ENCODE measurements around the gene LRBA. TPM values are rescaled to one million over a fixed set of nuclear protein-coding genes. Genes with fewer than 3 reads are reported as not detected.

Gene LRBA
- total RNA-seq, 5 donors from 2014 or later (not counting 1 experiment from before 2014, with no cell fraction given) = 56.1 to 81.7 (median 56.9) TPM

DNA sequence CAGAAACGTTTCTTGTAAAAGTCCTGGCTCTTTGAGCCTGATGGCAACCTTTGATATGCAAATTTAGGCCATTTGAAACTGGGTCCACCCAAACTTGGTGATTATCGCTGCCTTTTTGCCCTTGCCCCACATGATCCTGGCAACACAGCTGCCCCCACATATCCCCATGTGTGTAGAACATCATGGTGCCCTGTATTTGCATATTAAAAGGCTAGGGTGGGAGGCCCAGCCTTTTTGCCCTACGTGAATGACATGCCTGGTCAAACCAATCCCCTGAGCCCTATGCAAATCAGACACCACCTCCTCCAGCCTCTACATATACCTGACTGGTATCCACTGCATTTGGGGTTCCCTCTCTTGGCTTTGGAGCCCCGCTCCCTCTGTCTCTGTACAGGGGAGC, 230.8 kb downstream of the LRBA start:
- Mint-ChIP-seq H3K9me3 (no peaks in the 10 kb centered on the region), H3K4me1 (no peaks in the 10 kb centered on the region), H3K36me3 (peaks cover 13% of the 10 kb centered on the region), H3K27me3 (no peaks in the 10 kb centered on the region), H3K4me3 (no peak overlapping the region), H3K27ac (no peak overlapping the region)
- no peaks in the 10 kb centered on the region for H3K4me1 ChIP-seq (ENCODE audit: control insufficient read depth in 1 of 2, extremely low read depth in 1 of 2, insufficient read depth in 2 of 2, low read length in 2 of 2)
- 88% methylated on average over 2 of the region's 4 CpGs for WGBS (ENCODE audit: insufficient coverage)
- CTCF ChIA-PET = no interaction called here
- H3K27me3 ChIP-seq (replicated peaks in 1 of 2; ENCODE audit: control insufficient read depth in 2 of 2, extremely low read depth in 1 of 2, insufficient read depth in 2 of 2, low read length in 1 of 2) = no peaks in the 10 kb centered on the region
- no peaks in the 10 kb centered on the region for H3K9me3 ChIP-seq
- no peak overlapping the region for H3K27ac ChIP-seq (ENCODE audit: low read length)
- POLR2A ChIA-PET = no interaction called here
- DNase-seq = no peak
- H3K4me3 ChIP-seq (ENCODE audit: control insufficient read depth in 1 of 2, extremely low read depth in 1 of 2, low read length in 1 of 2) = no peak overlapping the region
- no peak for ATAC-seq (replicated peaks in 1 of 4)
- H3K36me3 ChIP-seq (ENCODE audit: control insufficient read depth in 2 of 2, extremely low read depth in 1 of 2, insufficient read depth in 1 of 2, low read length in 1 of 2) = peaks cover 0 to 2% of the 10 kb centered on the region in 2 donors

DNA sequence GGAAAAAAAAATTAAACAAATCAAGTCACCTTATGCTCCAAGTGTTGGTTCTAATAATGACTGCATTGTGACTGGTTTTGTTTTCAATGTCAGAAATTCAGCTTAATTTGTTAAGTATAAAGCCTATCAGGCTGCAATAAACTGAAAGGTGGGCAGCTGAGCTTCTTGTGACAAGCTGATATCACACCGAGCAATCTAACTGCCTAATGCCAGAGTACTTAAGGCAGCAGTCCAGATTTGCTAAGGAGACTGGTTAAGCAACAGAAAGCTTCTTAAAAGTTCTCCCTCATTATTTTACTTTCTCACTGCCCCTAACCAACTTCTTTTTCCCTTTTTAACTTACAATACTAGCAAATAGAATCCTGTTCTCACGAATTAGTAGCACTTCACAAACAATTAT, 232.2 kb downstream of the LRBA start:
- CTCF ChIA-PET = interaction anchor here in 1 of 2 donors (0.8 kb wide), 1 partner anchor 84 kb away, joined by 3 read pairs; no protein-coding TSS in a partner anchor

DNA sequence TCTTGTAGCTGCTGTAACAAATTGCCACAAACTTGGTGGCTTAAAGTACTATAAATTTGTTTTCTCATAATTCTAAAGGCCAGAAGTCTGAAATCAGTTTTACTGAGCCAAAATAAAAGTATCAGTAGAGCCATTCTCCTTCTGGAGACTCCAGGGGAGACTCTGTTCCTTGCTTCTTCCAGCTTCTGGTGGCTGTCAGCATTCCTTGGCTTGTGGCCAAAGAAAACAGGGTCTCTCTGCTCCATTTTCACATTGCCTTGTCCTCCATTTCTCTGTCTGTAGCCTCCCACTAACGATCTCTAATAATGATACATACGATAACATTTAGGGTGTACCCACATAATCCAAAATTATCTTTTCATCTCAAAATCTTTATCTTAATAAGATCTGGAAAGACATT, 232.8 kb downstream of the LRBA start:
- ATAC-seq (replicated peaks in 1 of 4) (no peak), DNase-seq (no peak)
- Histone ChIP-seq H3K27ac (ENCODE audit: low read length) (no peak overlapping the region), H3K27me3 (replicated peaks in 1 of 2; ENCODE audit: control insufficient read depth in 2 of 2, extremely low read depth in 1 of 2, insufficient read depth in 2 of 2, low read length in 1 of 2) (no peaks in the 10 kb centered on the region), H3K4me3 (ENCODE audit: control insufficient read depth in 1 of 2, extremely low read depth in 1 of 2, low read length in 1 of 2) (no peak overlapping the region), H3K36me3 (ENCODE audit: control insufficient read depth in 2 of 2, extremely low read depth in 1 of 2, insufficient read depth in 1 of 2, low read length in 1 of 2) (peaks cover 0 to 2% of the 10 kb centered on the region in 2 donors), H3K9me3 (no peaks in the 10 kb centered on the region), H3K4me1 (ENCODE audit: control insufficient read depth in 1 of 2, extremely low read depth in 1 of 2, insufficient read depth in 2 of 2, low read length in 2 of 2) (no peaks in the 10 kb centered on the region)
- no peaks in the 10 kb centered on the region for H3K27me3 Mint-ChIP-seq
- H3K27ac Mint-ChIP-seq = no peak overlapping the region
- CTCF ChIA-PET = no interaction called here
- no CpG with 5 or more reads among the region's 2 CpGs for WGBS (ENCODE audit: insufficient coverage)
- H3K9me3 Mint-ChIP-seq = no peaks in the 10 kb centered on the region
- H3K4me1 Mint-ChIP-seq = no peaks in the 10 kb centered on the region
- no peak overlapping the region for H3K4me3 Mint-ChIP-seq
- POLR2A ChIA-PET = no interaction called here
- H3K36me3 Mint-ChIP-seq = peaks cover 13% of the 10 kb centered on the region

More for the DNA sequence above, 232.2 kb downstream of the LRBA start:
- no peak overlapping the region for H3K27ac Mint-ChIP-seq
- Histone ChIP-seq H3K27ac (ENCODE audit: low read length) (no peak overlapping the region), H3K4me3 (ENCODE audit: control insufficient read depth in 1 of 2, extremely low read depth in 1 of 2, low read length in 1 of 2) (no peak overlapping the region), H3K4me1 (ENCODE audit: control insufficient read depth in 1 of 2, extremely low read depth in 1 of 2, insufficient read depth in 2 of 2, low read length in 2 of 2) (no peaks in the 10 kb centered on the region), H3K9me3 (no peaks in the 10 kb centered on the region), H3K27me3 (replicated peaks in 1 of 2; ENCODE audit: control insufficient read depth in 2 of 2, extremely low read depth in 1 of 2, insufficient read depth in 2 of 2, low read length in 1 of 2) (no peaks in the 10 kb centered on the region), H3K36me3 (ENCODE audit: control insufficient read depth in 2 of 2, extremely low read depth in 1 of 2, insufficient read depth in 1 of 2, low read length in 1 of 2) (peaks cover 0 to 2% of the 10 kb centered on the region in 2 donors)
- H3K4me3 Mint-ChIP-seq = no peak overlapping the region
- no peaks in the 10 kb centered on the region for H3K27me3 Mint-ChIP-seq
- DNase-seq (no peak), ATAC-seq (replicated peaks in 1 of 4) (no peak)
- peaks cover 17% of the 10 kb centered on the region for H3K36me3 Mint-ChIP-seq
- whole genome bisulfite sequencing (ENCODE audit: insufficient coverage) = 100% methylated on average over 1 of the region's 2 CpGs
- no peaks in the 10 kb centered on the region for H3K9me3 Mint-ChIP-seq
- no peaks in the 10 kb centered on the region for H3K4me1 Mint-ChIP-seq
- POLR2A ChIA-PET = no interaction called here

GRCh38 chr4:150781191-150781590, 233.9 kb downstream of the LRBA start:
- Histone ChIP-seq H3K27me3 (replicated peaks in 1 of 2; ENCODE audit: control insufficient read depth in 2 of 2, extremely low read depth in 1 of 2, insufficient read depth in 2 of 2, low read length in 1 of 2) (no peaks in the 10 kb centered on the region), H3K36me3 (ENCODE audit: control insufficient read depth in 2 of 2, extremely low read depth in 1 of 2, insufficient read depth in 1 of 2, low read length in 1 of 2) (no peaks in the 10 kb centered on the region), H3K27ac (ENCODE audit: low read length) (no peak overlapping the region), H3K4me1 (ENCODE audit: control insufficient read depth in 1 of 2, extremely low read depth in 1 of 2, insufficient read depth in 2 of 2, low read length in 2 of 2) (no peaks in the 10 kb centered on the region), H3K4me3 (ENCODE audit: control insufficient read depth in 1 of 2, extremely low read depth in 1 of 2, low read length in 1 of 2) (no peak overlapping the region), H3K9me3 (no peaks in the 10 kb centered on the region)
- H3K4me1 Mint-ChIP-seq = no peaks in the 10 kb centered on the region
- CTCF ChIA-PET = interaction anchor here in 1 of 2 donors (0.6 kb wide), 1 partner anchor 31 kb away, joined by 3 read pairs; no protein-coding TSS in a partner anchor
- no peak for ATAC-seq (replicated peaks in 1 of 4)
- H3K27me3 Mint-ChIP-seq = no peaks in the 10 kb centered on the region
- 100% methylated on average over 4 of the region's 6 CpGs for WGBS (ENCODE audit: insufficient coverage)
- no peaks in the 10 kb centered on the region for H3K9me3 Mint-ChIP-seq
- H3K36me3 Mint-ChIP-seq = peaks cover 14% of the 10 kb centered on the region
- H3K4me3 Mint-ChIP-seq = no peak overlapping the region
- no peak for DNase-seq
- POLR2A ChIA-PET = no interaction called here
- no peak overlapping the region for H3K27ac Mint-ChIP-seq

DNA sequence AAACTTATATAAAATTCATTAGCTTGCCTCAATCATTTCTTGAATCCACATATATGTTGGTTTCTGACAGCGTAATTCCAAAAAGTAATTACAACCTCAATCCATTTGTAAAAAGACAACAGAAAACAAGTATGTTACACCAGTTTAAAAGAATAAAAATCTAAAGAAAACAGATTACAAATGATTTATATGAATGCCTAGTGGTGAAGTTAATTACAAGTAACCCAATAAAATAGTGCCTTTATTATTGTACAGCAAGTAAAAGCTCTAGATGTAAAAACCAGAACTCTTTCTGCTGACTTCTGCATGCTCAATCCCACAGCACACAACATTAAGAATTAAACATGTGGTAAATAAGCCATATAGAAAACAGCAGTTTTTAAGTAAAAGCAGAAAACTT, 235.4 kb downstream of the LRBA start:
- H3K27me3 ChIP-seq (replicated peaks in 1 of 2; ENCODE audit: control insufficient read depth in 2 of 2, extremely low read depth in 1 of 2, insufficient read depth in 2 of 2, low read length in 1 of 2) = no peaks in the 10 kb centered on the region
- no peak overlapping the region for H3K27ac Mint-ChIP-seq
- no peaks in the 10 kb centered on the region for H3K4me1 Mint-ChIP-seq
- no peaks in the 10 kb centered on the region for H3K9me3 Mint-ChIP-seq
- H3K9me3 ChIP-seq = no peaks in the 10 kb centered on the region
- no peaks in the 10 kb centered on the region for H3K36me3 ChIP-seq (ENCODE audit: control insufficient read depth in 2 of 2, extremely low read depth in 1 of 2, insufficient read depth in 1 of 2, low read length in 1 of 2)
- POLR2A ChIA-PET = interaction anchor here in 1 of 2 donors (0.6 kb wide), 1 partner anchor 8 kb away, joined by 3 read pairs; no protein-coding TSS in a partner anchor
- CTCF ChIA-PET = no interaction called here
- no peaks in the 10 kb centered on the region for H3K4me1 ChIP-seq (ENCODE audit: control insufficient read depth in 1 of 2, extremely low read depth in 1 of 2, insufficient read depth in 2 of 2, low read length in 2 of 2)
- DNase-seq (no peak), ATAC-seq (replicated peaks in 1 of 4) (no peak)
- no peak overlapping the region for H3K4me3 ChIP-seq (ENCODE audit: control insufficient read depth in 1 of 2, extremely low read depth in 1 of 2, low read length in 1 of 2)
- no CpG with 5 or more reads among the region's 1 CpG for WGBS (ENCODE audit: insufficient coverage)
- H3K4me3 Mint-ChIP-seq = no peak overlapping the region
- no peaks in the 10 kb centered on the region for H3K27me3 Mint-ChIP-seq
- peaks cover 25% of the 10 kb centered on the region for H3K36me3 Mint-ChIP-seq
- no peak overlapping the region for H3K27ac ChIP-seq (ENCODE audit: low read length)

DNA sequence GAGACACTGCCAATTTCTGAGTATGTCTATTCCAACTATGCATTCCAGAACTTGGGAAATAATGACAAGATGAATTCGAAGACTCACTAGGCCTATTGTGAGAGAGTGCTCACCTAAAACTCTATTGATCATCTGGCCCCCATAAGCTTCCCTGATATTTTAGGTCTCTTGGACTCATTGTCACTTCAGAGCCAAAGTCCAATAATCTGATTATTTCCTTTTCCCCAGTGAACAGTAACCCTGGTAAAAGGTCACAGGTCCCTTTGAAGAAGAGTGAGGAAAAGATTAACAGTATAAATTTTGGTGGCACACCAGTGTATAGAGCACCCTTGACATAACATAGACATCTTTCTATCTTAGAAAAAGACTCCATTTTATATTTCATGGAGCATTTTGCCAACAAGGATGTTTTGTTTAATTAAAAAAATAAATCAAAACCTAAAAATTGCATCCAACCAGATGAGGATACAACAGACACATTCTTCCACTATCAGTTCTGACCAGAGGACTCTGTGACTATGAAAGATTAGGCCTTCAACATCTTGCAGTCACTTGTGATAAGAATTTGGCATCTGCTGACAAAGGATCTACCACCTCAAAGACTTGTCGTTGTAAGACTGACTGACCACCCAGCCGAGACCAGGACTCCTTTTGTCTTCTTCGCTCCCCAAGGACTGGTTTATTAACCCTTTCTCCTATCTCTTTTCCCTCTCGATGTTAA, 241.2 kb downstream of the LRBA start:
- ATAC-seq (replicated peaks in 1 of 4) (no peak), DNase-seq (no peak)
- Mint-ChIP-seq H3K36me3 (peaks cover 64% of the 10 kb centered on the region), H3K27ac (no peak overlapping the region), H3K4me3 (no peak overlapping the region), H3K27me3 (no peaks in the 10 kb centered on the region), H3K9me3 (peaks cover 0 to 3% (median 0%) of the 10 kb centered on the region in 3 donors), H3K4me1 (peaks cover 3 to 11% (median 7%) of the 10 kb centered on the region in 3 donors)
- CTCF ChIA-PET = no interaction called here
- Histone ChIP-seq H3K27ac (ENCODE audit: low read length) (no peak overlapping the region), H3K27me3 (replicated peaks in 1 of 2; ENCODE audit: control insufficient read depth in 2 of 2, extremely low read depth in 1 of 2, insufficient read depth in 2 of 2, low read length in 1 of 2) (no peaks in the 10 kb centered on the region), H3K4me1 (ENCODE audit: control insufficient read depth in 1 of 2, extremely low read depth in 1 of 2, insufficient read depth in 2 of 2, low read length in 2 of 2) (no peaks in the 10 kb centered on the region), H3K36me3 (ENCODE audit: control insufficient read depth in 2 of 2, extremely low read depth in 1 of 2, insufficient read depth in 1 of 2, low read length in 1 of 2) (peaks cover 2 to 11% of the 10 kb centered on the region in 2 donors), H3K9me3 (no peaks in the 10 kb centered on the region), H3K4me3 (ENCODE audit: control insufficient read depth in 1 of 2, extremely low read depth in 1 of 2, low read length in 1 of 2) (no peak overlapping the region)
- POLR2A ChIA-PET = interaction anchor here in 1 of 2 donors (0.5 kb wide), 1 partner anchor 32 kb away, joined by 3 read pairs; no protein-coding TSS in a partner anchor
- no CpG with 5 or more reads among the region's 5 CpGs for WGBS (ENCODE audit: insufficient coverage)
